Stimulated activated CD8-positive, alpha-beta memory T cell treated with anti-CD3 and anti-CD28 coated beads, Interleukin-7, amount 100 ng/mL, for 4 hours (primary cell): ENCODE data around the gene HIPK2.

ENCODE experiments used
- DNase-seq, 2 donors: peaks; one replicate each; pipeline ENCODE4 v3.0.0-alpha.2; 2020; ENCODE audit warnings: low read depth in 2 of 2

Gene HIPK2

GRCh38 chr7:139591550-139592195 lies 186.1 kb downstream of the HIPK2 start:
- DNase-seq: no peak

- DNase-seq: no peak
These were observed 188.3 kb downstream of the HIPK2 start for GRCh38 chr7:139589474-139589873.

GRCh38 chr7:139588632-139589031 lies 189.2 kb downstream of the HIPK2 start:
- no peak for DNase-seq

- no peak for DNase-seq
These were observed 190.3 kb downstream of the HIPK2 start for GRCh38 chr7:139587535-139587934.

- DNase-seq: no peak
These were observed 191.5 kb downstream of the HIPK2 start for GRCh38 chr7:139586286-139586685.

- no peak for DNase-seq
These were observed 192.8 kb downstream of the HIPK2 start for GRCh38 chr7:139585042-139585441.

- DNase-seq: no peak
These were observed 193.8 kb downstream of the HIPK2 start for GRCh38 chr7:139583826-139584553.

- no peak for DNase-seq
These were observed 195.1 kb downstream of the HIPK2 start for GRCh38 chr7:139582671-139583155.

GRCh38 chr7:139582130-139582650 lies 195.6 kb downstream of the HIPK2 start:
- no peak for DNase-seq

GRCh38 chr7:139580435-139580834 lies 197.4 kb downstream of the HIPK2 start:
- no peak for DNase-seq

- no peak for DNase-seq
These were observed 201.4 kb downstream of the HIPK2 start for GRCh38 chr7:139576179-139576973.

- no peak for DNase-seq
These were observed 202.5 kb downstream of the HIPK2 start for GRCh38 chr7:139575338-139575680.

GRCh38 chr7:139574618-139575337 lies 203.0 kb downstream of the HIPK2 start:
- DNase-seq: no peak

GRCh38 chr7:139573871-139574270 lies 203.9 kb downstream of the HIPK2 start:
- DNase-seq: no peak

- DNase-seq: no peak
These were observed 205.0 kb downstream of the HIPK2 start for GRCh38 chr7:139572704-139573385.

GRCh38 chr7:139572071-139572470 lies 205.7 kb downstream of the HIPK2 start:
- DNase-seq: no peak

- no peak for DNase-seq
These were observed 206.1 kb downstream of the HIPK2 start for GRCh38 chr7:139571651-139572050.

- DNase-seq: no peak
These were observed 206.6 kb downstream of the HIPK2 start for GRCh38 chr7:139571190-139571589.

GRCh38 chr7:139570626-139571025 lies 207.2 kb downstream of the HIPK2 start:
- no peak for DNase-seq

GRCh38 chr7:139570119-139570518 lies 207.7 kb downstream of the HIPK2 start:
- DNase-seq: no peak
